Cardiac muscle cell (in vitro differentiated cells and primary cell): ENCODE results near the gene ZNF48. TPM values are rescaled to one million over a fixed set of nuclear protein-coding genes. Genes with fewer than 3 reads are reported as not detected.

Source experiments
- DNase-seq, 2 donors: peaks; one replicate each; pipeline versions ENCODE4 v3.0.0 to v3.0.0-alpha.2; 2010 to 2017; ENCODE audit warnings: low read depth in 1 of 2, low spot score in 1 of 2
- H3K27ac ChIP-seq: fragments of 200-600 bp; sonication (generic); 2 replicates; pipeline ENCODE4 v1.5.1; 2016
- H3K27me3 ChIP-seq: fragments of 200-600 bp; sonication (generic); 2 replicates; pipeline ENCODE4 v1.6.0; 2016; ENCODE audit warnings: control low read depth
- H3K36me3 ChIP-seq: fragments of 200-600 bp; sonication (generic); 2 replicates; pipeline ENCODE4 v1.5.1; 2016; ENCODE audit warnings: control low read depth
- H3K4me1 ChIP-seq: fragments of 200-600 bp; sonication (generic); 2 replicates; pipeline ENCODE4 v1.8.1; 2017; ENCODE audit warnings: low read depth, mild to moderate bottlenecking, mixed run types
- H3K4me3 ChIP-seq: fragments of 200-600 bp; sonication (generic); 2 replicates; pipeline ENCODE4 v1.5.1; 2016; ENCODE audit warnings: mild to moderate bottlenecking
- H3K9me3 ChIP-seq: fragments of 200-600 bp; sonication (generic); 2 replicates; pipeline ENCODE4 v1.5.1; 2017; ENCODE audit warnings: low read depth, mild to moderate bottlenecking, control low read depth
- CTCF ChIP-seq: IDR thresholded peaks from 2 replicates; pipeline ENCODE4 v1.5.1; 2012; ENCODE audit warnings: low read depth, mild to moderate bottlenecking, low read length
- polyA plus RNA-seq: library from polyadenylated mRNA; unstranded; fragments of >200 nt; fragmentation: Nextera tagmentation; extraction: Ambion mirVana; gene quantifications from 2 replicates; pipeline ENCODE4 v1.2.1, GENCODE V29; 2016
- total RNA-seq: library from RNA; depleted of rRNA; stranded (reverse); fragments of >200 nt; gene quantifications from 2 replicates; pipeline ENCODE4 v1.2.3, GENCODE V29; 2016

ZNF48 gene
- total and polyA plus RNA-seq, 2 experiments from 2014 or later = 12.5 to 32.3 TPM

DNA sequence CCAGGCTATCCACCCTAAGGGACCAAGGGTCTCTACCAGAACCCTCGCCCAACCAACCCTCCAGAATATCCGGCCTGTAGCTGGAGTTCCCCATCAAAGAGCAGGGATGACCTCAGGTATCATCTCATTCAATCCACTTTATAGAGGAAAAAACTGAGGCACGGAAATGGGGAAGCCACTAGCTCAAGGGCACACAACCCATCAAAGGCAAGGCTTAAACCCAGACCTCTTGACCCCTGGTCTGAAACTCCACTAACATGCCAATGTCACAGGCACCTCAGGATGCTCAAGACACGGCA is 26.5 kb upstream of the ZNF48 start:
- TF ChIP-seq CTCF = no peak
- peak overlapping the region; percentile 91 for H3K4me3 ChIP-seq
- peaks cover 41% of the 10 kb centered on the region for H3K4me1 ChIP-seq

GRCh38 chr16:30369091-30369937 is 25.9 kb upstream of the ZNF48 start:
- Histone ChIP-seq H3K27me3 (no peaks in the 10 kb centered on the region), H3K27ac (peak overlapping the region; percentile 89), H3K9me3 (no peaks in the 10 kb centered on the region), H3K36me3 (no peaks in the 10 kb centered on the region), H3K4me1 (peaks cover 41% of the 10 kb centered on the region), H3K4me3 (peak overlapping the region; percentile 91)
- no peak for TF ChIP-seq CTCF
- DNase-seq = peak in 1 of 2 donors; percentile 47

More for the DNA sequence above, 26.5 kb upstream of the ZNF48 start:
- Histone ChIP-seq H3K27ac (peak overlapping the region; percentile 89), H3K27me3 (no peaks in the 10 kb centered on the region), H3K9me3 (no peaks in the 10 kb centered on the region), H3K36me3 (no peaks in the 10 kb centered on the region)
- DNase-seq = no peak

- H3K4me1 ChIP-seq = peaks cover 41% of the 10 kb centered on the region
- H3K4me3 ChIP-seq = peak overlapping the region; percentile 91
- H3K27ac ChIP-seq = peak overlapping the region; percentile 89
- no peak for TF ChIP-seq CTCF
- H3K36me3 ChIP-seq = no peaks in the 10 kb centered on the region
- H3K9me3 ChIP-seq = no peaks in the 10 kb centered on the region
- DNase-seq = no peak
- no peaks in the 10 kb centered on the region for H3K27me3 ChIP-seq
Observed at GRCh38 chr16:30369938-30370455, 25.2 kb upstream of the ZNF48 start.

DNA sequence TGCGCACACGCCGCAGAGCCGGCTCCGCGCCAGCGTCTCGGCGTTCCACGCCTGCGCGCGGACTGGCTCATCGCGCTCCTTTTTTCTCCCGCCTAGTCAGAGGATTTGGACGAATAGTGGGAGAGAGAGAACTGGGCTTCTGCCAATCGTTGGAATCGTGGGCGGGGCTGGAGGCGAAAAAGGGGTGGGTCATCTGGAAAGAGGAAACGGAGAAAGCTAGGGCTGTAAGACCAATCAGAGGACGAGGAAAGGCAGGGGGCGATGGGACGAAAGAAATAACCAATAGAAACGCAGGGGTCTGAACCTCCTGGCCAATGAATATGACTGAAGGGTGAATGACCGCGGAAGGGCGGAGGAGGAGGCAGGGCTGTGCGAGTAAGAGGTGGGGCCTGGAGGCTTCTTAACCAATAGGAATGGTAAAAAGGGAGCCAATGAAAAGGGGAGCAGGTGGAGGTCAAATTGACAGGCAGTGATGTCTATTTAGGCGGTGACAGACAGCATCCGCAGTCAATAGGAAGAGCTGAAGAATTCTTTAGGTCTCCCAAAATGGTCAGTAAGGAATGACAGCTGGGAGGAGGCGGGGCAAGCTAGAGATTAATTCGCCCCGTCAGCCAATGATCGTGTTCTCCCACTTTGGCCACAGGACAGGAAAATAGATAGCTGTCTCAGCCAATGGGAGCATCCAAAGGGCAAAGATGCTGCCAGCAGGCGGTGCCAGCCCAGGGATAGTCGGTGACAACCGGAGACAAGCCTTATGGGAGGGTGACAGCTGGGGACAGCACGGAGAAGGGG is 24.6 kb upstream of the ZNF48 start, which contains the start of gene TBC1D10B:
Gene TBC1D10B (minus strand): TSS at position 39 of the 792 bp plus-strand sequence. CDS start 311 bp downstream, outside the sequence.
- Histone ChIP-seq H3K36me3 (no peaks in the 10 kb centered on the region), H3K27me3 (no peaks in the 10 kb centered on the region), H3K4me1 (peaks cover 38% of the 10 kb centered on the region), H3K9me3 (no peaks in the 10 kb centered on the region), H3K4me3 (peak within 1 kb of the TSS; percentile 91), H3K27ac (peak within 1 kb of the TSS; percentile 93)
- TF ChIP-seq CTCF = peak; percentile 26
- peak; percentile 99 to 100 for DNase-seq

GRCh38 chr16:30371248-30371816 is 23.9 kb upstream of the ZNF48 start:
- no peak for DNase-seq
- Histone ChIP-seq H3K36me3 (no peaks in the 10 kb centered on the region), H3K27ac (peak overlapping the region; percentile 93), H3K27me3 (no peaks in the 10 kb centered on the region), H3K4me1 (peaks cover 38% of the 10 kb centered on the region), H3K4me3 (peak overlapping the region; percentile 11), H3K9me3 (no peaks in the 10 kb centered on the region)
- TF ChIP-seq CTCF = no peak
